A549 (cell line): ENCODE results near the gene SIK3. TPM values are rescaled to one million over a fixed set of nuclear protein-coding genes. Genes with fewer than 3 reads are reported as not detected.

Experiments
- ATAC-seq, 2 experiments: fragments of 200-7000 bp in 1 of 2; fragments of >200 bp in 1 of 2; cut with Nextera tagmentation in 1 of 2; cut with Tn5 transposase in 1 of 2; 3 replicates each; pipeline versions ENCODE4 v1.8.0 to v1.9.1; 2018 to 2020; ENCODE audit warnings: mild to moderate bottlenecking in 1 of 2, moderate library complexity in 1 of 2
- CTCF ChIA-PET: fragments of 300-600 bp; sonication (Branson Sonifier 250); formaldehyde crosslinking; extraction: SDS; loops from one replicate; lab custom pipeline; 2021; ENCODE audit warnings: antibody characterized with exemption, inconsistent platforms; lab: Yijun Ruan, JAX
- POLR2A ChIA-PET: fragments of 350-600 bp; formaldehyde crosslinking; extraction: SDS; loops from one replicate; lab custom pipeline; 2021; ENCODE audit warnings: antibody characterized with exemption, inconsistent platforms; lab: Yijun Ruan, JAX
- DNase-seq, 2 experiments: peaks; one replicate each; pipeline versions ENCODE4 v3.0.0 to v3.0.0-alpha.2; 2011 to 2016; ENCODE audit warnings: low read depth in 1 of 2, low spot score in 1 of 2
- FAIRE-seq: peaks from 2 replicates; lab custom pipeline; 2011; peaks lifted over from hg19 to GRCh38; lab: Jason Lieb, UNC
- H3K27ac ChIP-seq, 2 experiments: fragments of >200 bp; sonication (Bioruptor Twin); formaldehyde crosslinking; 3 replicates each; pipeline ENCODE4 v1.5.1; 2016 to 2017
- H3K4me1 ChIP-seq: fragments of >200 bp; sonication (Bioruptor Twin); formaldehyde crosslinking; 3 replicates; pipeline ENCODE4 v1.6.1; 2016
- H3K4me2 ChIP-seq: fragments of >200 bp; sonication (Bioruptor Twin); formaldehyde crosslinking; 3 replicates; pipeline ENCODE4 v1.6.1; 2016
- H3K4me3 ChIP-seq: fragments of >200 bp; sonication (Bioruptor Twin); formaldehyde crosslinking; 3 replicates; pipeline ENCODE4 v1.5.1; 2016
- H3K9me3 ChIP-seq: fragments of >200 bp; sonication (Bioruptor Twin); formaldehyde crosslinking; 3 replicates; pipeline ENCODE4 v1.6.1; 2016
- CBX8 ChIP-seq: fragments of 200-600 bp; sonication (generic); IDR thresholded peaks from 2 replicates; pipeline ENCODE4 v1.6.1; 2016
- HEYL ChIP-seq: fragments of 250-450 bp; sonication (Bioruptor Pico); IDR thresholded peaks from 2 replicates; pipeline ENCODE4 v1.8.0; 2021; ENCODE audit warnings: mild to moderate bottlenecking, moderate library complexity
- HOXA7 ChIP-seq: fragments of 250-450 bp; sonication (Bioruptor Pico); IDR thresholded peaks from 2 replicates; pipeline ENCODE4 v1.5.0; 2020; ENCODE audit warnings: mild to moderate bottlenecking, moderate library complexity
- HOXB13 ChIP-seq: fragments of 250-450 bp; sonication (Bioruptor Pico); IDR thresholded peaks from 2 replicates; pipeline ENCODE4 v1.5.0; 2020; ENCODE audit warnings: low read depth, mild to moderate bottlenecking, moderate library complexity
- KDM5A ChIP-seq: fragments of 200-600 bp; sonication (generic); IDR thresholded peaks from 2 replicates; pipeline ENCODE4 v1.6.1; 2016; ENCODE audit warnings: antibody characterized with exemption, mild to moderate bottlenecking
- MAZ ChIP-seq: fragments of 150-350 bp; IDR thresholded peaks from 2 replicates; pipeline ENCODE4 v1.6.1; 2014; ENCODE audit warnings: antibody characterized with exemption, low read depth, low read length, borderline replicate concordance
- MYC ChIP-seq: IDR thresholded peaks from 2 replicates; pipeline ENCODE4 v1.6.1; 2012; ENCODE audit warnings: mild to moderate bottlenecking, inconsistent platforms, low read length, improper control_type of control experiment, borderline replicate concordance
- PHF8 ChIP-seq: fragments of 200-600 bp; sonication (generic); IDR thresholded peaks from 2 replicates; pipeline ENCODE4 v1.6.1; 2016; ENCODE audit warnings: low read depth, mild to moderate bottlenecking, antibody characterized with exemption, moderate library complexity, borderline replicate concordance
- POLR2A ChIP-seq: IDR thresholded peaks from 2 replicates; pipeline ENCODE4 v1.6.1; 2012; ENCODE audit warnings: mild to moderate bottlenecking, low read length
- RCOR1 ChIP-seq: fragments of 150-350 bp; IDR thresholded peaks from 2 replicates; pipeline ENCODE4 v1.6.1; 2014; ENCODE audit warnings: antibody characterized with exemption, low read length, low read depth
- SMC3 ChIP-seq: fragments of >200 bp; sonication (Bioruptor Twin); formaldehyde crosslinking; IDR thresholded peaks from 3 replicates; pipeline ENCODE4 v1.6.1; 2018; ENCODE audit warnings: inconsistent platforms
- ZSCAN20 ChIP-seq: fragments of 250-450 bp; sonication (Bioruptor Pico); IDR thresholded peaks from 2 replicates; pipeline ENCODE4 v1.8.0; 2022; ENCODE audit warnings: mild to moderate bottlenecking, moderate library complexity
- WGBS: methylation state at CpG from one replicate; pipeline ENCODE4 v1.1.6; 2017; ENCODE audit errors: missing lambda C conversion rate; 5-methylcytosine and 5-hydroxymethylcytosine counted together
- polyA plus RNA-seq, 4 experiments: library from polyadenylated mRNA; depleted of rRNA in 3 of 4; stranded (reverse); fragments of >200 nt; fragmentation: RNase III in 1 of 4; extraction: RNeasy Plus Mini Kit Qiagen cat#74134 plus additional on column Dnase treatment in 1 of 4; gene quantifications; 2 replicates in 3 of 4; 3 replicates in 1 of 4; pipeline ENCODE4 v1.2.3, GENCODE V29; 2011 to 2017
- TF ChIP-seq, protein P1 (sequence below): fragments of 200-600 bp; sonication (generic); IDR thresholded peaks from 2 replicates; pipeline ENCODE4 v1.6.1; 2016; ENCODE audit warnings: antibody characterized with exemption, mild to moderate bottlenecking, moderate library complexity
- TF ChIP-seq, protein P2 (sequence below): fragments of >200 bp; sonication (Bioruptor Twin); formaldehyde crosslinking; IDR thresholded peaks from 3 replicates; pipeline ENCODE4 v1.6.1; 2016
- TF ChIP-seq, protein P3 (sequence below): IDR thresholded peaks from 2 replicates; pipeline ENCODE4 v1.6.1; 2012; ENCODE audit warnings: low read depth, borderline replicate concordance

The SIK3 gene
- polyA plus RNA-seq, 2 of the 4 experiments (the other 2 are of a cell fraction), result 8.2 to 9.0 TPM

DNA sequence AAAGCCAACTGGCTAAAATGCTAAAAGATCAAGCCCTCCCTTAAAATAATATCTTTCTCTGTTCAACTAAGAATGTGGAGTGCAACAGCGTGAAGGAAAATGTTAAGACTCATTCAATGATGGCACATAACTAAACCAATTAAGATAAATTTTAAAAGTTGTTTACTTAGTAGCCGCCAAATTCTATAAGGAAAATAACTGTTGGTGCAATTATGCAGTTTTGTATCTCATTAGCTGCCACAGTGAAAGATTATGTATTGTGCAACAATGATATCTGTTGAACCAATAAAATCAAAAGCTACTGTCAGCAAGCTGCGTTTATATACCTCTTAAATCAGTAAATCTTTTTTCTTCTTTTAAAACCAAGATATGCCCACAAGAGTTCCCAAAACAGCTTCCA, 55.5 kb downstream of the SIK3 start (continued):
- TF ChIP-seq, protein P1, sequence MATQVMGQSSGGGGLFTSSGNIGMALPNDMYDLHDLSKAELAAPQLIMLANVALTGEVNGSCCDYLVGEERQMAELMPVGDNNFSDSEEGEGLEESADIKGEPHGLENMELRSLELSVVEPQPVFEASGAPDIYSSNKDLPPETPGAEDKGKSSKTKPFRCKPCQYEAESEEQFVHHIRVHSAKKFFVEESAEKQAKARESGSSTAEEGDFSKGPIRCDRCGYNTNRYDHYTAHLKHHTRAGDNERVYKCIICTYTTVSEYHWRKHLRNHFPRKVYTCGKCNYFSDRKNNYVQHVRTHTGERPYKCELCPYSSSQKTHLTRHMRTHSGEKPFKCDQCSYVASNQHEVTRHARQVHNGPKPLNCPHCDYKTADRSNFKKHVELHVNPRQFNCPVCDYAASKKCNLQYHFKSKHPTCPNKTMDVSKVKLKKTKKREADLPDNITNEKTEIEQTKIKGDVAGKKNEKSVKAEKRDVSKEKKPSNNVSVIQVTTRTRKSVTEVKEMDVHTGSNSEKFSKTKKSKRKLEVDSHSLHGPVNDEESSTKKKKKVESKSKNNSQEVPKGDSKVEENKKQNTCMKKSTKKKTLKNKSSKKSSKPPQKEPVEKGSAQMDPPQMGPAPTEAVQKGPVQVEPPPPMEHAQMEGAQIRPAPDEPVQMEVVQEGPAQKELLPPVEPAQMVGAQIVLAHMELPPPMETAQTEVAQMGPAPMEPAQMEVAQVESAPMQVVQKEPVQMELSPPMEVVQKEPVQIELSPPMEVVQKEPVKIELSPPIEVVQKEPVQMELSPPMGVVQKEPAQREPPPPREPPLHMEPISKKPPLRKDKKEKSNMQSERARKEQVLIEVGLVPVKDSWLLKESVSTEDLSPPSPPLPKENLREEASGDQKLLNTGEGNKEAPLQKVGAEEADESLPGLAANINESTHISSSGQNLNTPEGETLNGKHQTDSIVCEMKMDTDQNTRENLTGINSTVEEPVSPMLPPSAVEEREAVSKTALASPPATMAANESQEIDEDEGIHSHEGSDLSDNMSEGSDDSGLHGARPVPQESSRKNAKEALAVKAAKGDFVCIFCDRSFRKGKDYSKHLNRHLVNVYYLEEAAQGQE, result no peak

DNA sequence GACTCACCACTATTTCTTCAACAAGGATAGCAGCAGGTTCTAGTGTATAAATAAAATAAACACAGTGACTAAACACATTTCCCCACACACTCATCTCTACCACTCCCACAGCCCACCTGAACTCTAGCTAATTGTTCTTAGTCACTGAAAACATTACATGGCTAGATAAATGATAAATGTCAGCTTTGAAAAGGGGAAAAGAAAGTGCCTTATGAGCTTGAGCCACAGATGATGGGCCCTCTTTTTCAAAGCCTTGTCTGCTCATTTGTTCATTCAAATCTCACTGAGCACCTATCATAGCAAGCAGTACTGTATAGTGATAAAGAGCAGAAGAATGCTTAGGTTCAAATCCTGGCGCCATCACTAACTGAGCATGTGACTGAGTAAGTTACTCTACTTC, 58.3 kb downstream of the SIK3 start:
- ChIA-PET POLR2A (no interaction called here), CTCF (interaction anchor here (0.9 to 2.4 kb wide), 4 partner anchors 11 to 66 kb away, joined by 3 to 7 read pairs (median 4); no protein-coding TSS in a partner anchor)
- Histone ChIP-seq H3K4me2 (peak overlapping the region; percentile 31), H3K4me1 (peaks cover 26% of the 10 kb centered on the region), H3K4me3 (no peak overlapping the region), H3K27ac (0 out of 6 replicates have a peak overlapping the region, but pooled peaks of 1 of the 2 experiments have one; percentile 19), H3K9me3 (no peaks in the 10 kb centered on the region)
- TF ChIP-seq ZSCAN20 (CRISPR knock-in tag), result no peak
- no peak for TF ChIP-seq CBX8
- TF ChIP-seq MYC, result no peak
- TF ChIP-seq KDM5A, result no peak
- no peak for TF ChIP-seq SMC3
- ATAC-seq (no peak; a peak in 1 of 6 replicates), DNase-seq (no peak), FAIRE-seq (no peak)
- WGBS, result 84% methylated on average over 1 of the region's 1 CpG

DNA sequence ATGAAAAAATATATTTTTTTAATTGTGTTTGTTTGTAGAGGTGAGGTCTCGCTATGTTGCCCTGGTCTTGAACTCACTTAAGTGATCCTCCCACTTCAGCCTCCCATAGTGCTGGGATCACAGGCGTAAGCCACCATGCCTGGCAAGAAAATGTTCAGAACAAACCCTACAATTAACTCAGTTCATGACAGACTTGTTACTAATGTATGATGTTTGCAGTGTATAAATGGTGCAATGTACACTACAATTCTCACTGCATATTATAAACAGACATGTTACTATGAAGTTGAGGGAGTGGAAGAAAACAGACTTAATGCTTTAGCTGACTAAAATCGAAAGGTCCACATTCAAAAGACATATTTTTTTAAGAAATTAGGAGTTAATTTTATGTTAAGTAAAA, 59.0 kb downstream of the SIK3 start:
- FAIRE-seq, result no peak
- Histone ChIP-seq H3K4me1 (peaks cover 26% of the 10 kb centered on the region), H3K4me2 (no peak overlapping the region; the same call in 2 of the 3 replicates), H3K4me3 (no peak overlapping the region), H3K27ac (no peak overlapping the region), H3K9me3 (no peaks in the 10 kb centered on the region)
- TF ChIP-seq POLR2A, result no peak
- WGBS, result 94% methylated on average over 3 of the region's 3 CpGs
- no peak for ATAC-seq
- CTCF ChIA-PET, result interaction anchor here (0.9 to 2.4 kb wide), 4 partner anchors 10 to 67 kb away, joined by 3 to 7 read pairs (median 4); no protein-coding TSS in a partner anchor
- no peak for DNase-seq
- POLR2A ChIA-PET, result no interaction called here

DNA sequence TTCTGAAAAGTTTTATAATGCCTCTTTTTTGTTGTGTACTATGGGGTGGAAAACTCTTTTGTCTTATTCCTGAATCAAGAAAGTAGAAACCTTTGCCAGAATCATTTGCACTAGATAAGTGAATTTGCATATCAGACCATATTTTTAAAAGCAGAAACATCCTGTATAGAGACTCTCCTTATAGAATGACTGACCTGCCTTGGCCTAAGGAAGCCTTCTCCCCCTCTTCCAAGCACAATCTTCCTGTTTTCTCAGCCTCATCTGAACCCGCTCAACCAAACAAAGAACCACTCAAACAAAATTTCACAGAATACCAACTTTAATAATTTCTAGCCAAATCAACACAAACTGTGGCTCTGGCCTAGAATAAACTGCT, 60.3 kb downstream of the SIK3 start:
- ATAC-seq, result no peak
- no peak for FAIRE-seq
- H3K27ac ChIP-seq, result no peak overlapping the region

More for the DNA sequence above, 60.3 kb downstream of the SIK3 start:
- no peaks in the 10 kb centered on the region for H3K9me3 ChIP-seq
- POLR2A ChIA-PET, result no interaction called here
- DNase-seq, result no peak
- TF ChIP-seq ZSCAN20 (CRISPR knock-in tag) (no peak), PHF8 (no peak), HOXA7 (CRISPR knock-in tag) (no peak), HEYL (CRISPR knock-in tag) (no peak), HOXB13 (CRISPR knock-in tag) (no peak), MAZ (no peak), RCOR1 (no peak)
- TF ChIP-seq, protein P2, sequence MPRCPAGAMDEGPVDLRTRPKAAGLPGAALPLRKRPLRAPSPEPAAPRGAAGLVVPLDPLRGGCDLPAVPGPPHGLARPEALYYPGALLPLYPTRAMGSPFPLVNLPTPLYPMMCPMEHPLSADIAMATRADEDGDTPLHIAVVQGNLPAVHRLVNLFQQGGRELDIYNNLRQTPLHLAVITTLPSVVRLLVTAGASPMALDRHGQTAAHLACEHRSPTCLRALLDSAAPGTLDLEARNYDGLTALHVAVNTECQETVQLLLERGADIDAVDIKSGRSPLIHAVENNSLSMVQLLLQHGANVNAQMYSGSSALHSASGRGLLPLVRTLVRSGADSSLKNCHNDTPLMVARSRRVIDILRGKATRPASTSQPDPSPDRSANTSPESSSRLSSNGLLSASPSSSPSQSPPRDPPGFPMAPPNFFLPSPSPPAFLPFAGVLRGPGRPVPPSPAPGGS, result no peak
- TF ChIP-seq, protein P1, result no peak
- TF ChIP-seq, protein P3, sequence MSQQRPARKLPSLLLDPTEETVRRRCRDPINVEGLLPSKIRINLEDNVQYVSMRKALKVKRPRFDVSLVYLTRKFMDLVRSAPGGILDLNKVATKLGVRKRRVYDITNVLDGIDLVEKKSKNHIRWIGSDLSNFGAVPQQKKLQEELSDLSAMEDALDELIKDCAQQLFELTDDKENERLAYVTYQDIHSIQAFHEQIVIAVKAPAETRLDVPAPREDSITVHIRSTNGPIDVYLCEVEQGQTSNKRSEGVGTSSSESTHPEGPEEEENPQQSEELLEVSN, result no peak
- TF ChIP-seq, all 56 proteins: peak for 0
- Histone ChIP-seq H3K4me3 (no peak overlapping the region), H3K4me2 (no peak overlapping the region), H3K4me1 (peaks cover 19% of the 10 kb centered on the region)
- WGBS, result 100% methylated on average over 1 of the region's 1 CpG
- CTCF ChIA-PET, result interaction anchor here (2.4 kb wide), 1 partner anchor 9 kb away, joined by 7 read pairs; no protein-coding TSS in a partner anchor
